HepG2 (cell line): Measurements from ENCODE around the gene PYHIN1. TPM values are rescaled to one million over a fixed set of nuclear protein-coding genes. Genes with fewer than 3 reads are reported as not detected.

Source experiments
- ATAC-seq: fragments of 200-7000 bp; cut with Tn5 transposase; 3 replicates; pipeline ENCODE4 v1.9.1; 2020; ENCODE audit warnings: mild to moderate bottlenecking, moderate library complexity
- BruUV-seq: library from RNA; stranded (reverse); fragments of 400-500 nt; replicated peaks from 2 replicates; lab custom pipeline; 2021; lab: Mats Ljungman, UMichigan
- CTCF ChIA-PET: fragments of 300-600 bp; formaldehyde crosslinking; extraction: SDS; loops from one replicate; lab custom pipeline; 2021; ENCODE audit warnings: low total read pairs, inconsistent platforms, low intra/inter-chr PET ratio; lab: Yijun Ruan, JAX
- POLR2A ChIA-PET: fragments of 350-600 bp; sonication (Branson Sonifier 250); formaldehyde crosslinking; loops from one replicate; lab custom pipeline; 2020; ENCODE audit warnings: antibody characterized with exemption, inconsistent platforms; lab: Yijun Ruan, JAX
- DNase-seq: peaks from one replicate; pipeline ENCODE4 v3.0.0-alpha.2; 2015; ENCODE audit warnings: low spot score
- FAIRE-seq: peaks from 3 replicates; lab custom pipeline; 2011; peaks lifted over from hg19 to GRCh38; lab: Jason Lieb, UNC
- H2AFZ ChIP-seq: one replicate; pipeline ENCODE4 v1.6.1; 2011; ENCODE audit warnings: low read length, inconsistent platforms
- H3K27ac ChIP-seq: fragments of 300-600 bp; 3 replicates; pipeline ENCODE4 v1.8.0; 2011; ENCODE audit warnings: mixed run types, mild to moderate bottlenecking, mixed read lengths, low read length, inconsistent platforms; ENCODE audit not compliant: insufficient read depth; ENCODE audit errors: extremely low read length
- H3K27me3 ChIP-seq, 2 experiments: fragments of 200-600 bp in 1 of 2; 2 replicates in 1 of 2; 3 replicates in 1 of 2; pipeline versions ENCODE4 v1.6.0 to v1.8.0; 2011; ENCODE audit warnings: low read length in 2 of 2, mild to moderate bottlenecking in 2 of 2, moderate library complexity in 2 of 2, inconsistent platforms in 1 of 2; ENCODE audit not compliant: insufficient read depth in 2 of 2, control insufficient read depth in 1 of 2
- H3K36me3 ChIP-seq, 2 experiments: fragments of 200-600 bp in 1 of 2; replicated peaks in 1 of 2; 2 replicates in 1 of 2; 3 replicates in 1 of 2; pipeline versions ENCODE4 v1.5.1 to v1.8.0; 2011; ENCODE audit warnings: low read length in 2 of 2, inconsistent platforms in 1 of 2; ENCODE audit not compliant: insufficient read depth in 2 of 2, control insufficient read depth in 1 of 2
- H3K4me1 ChIP-seq: 2 replicates; pipeline ENCODE4 v1.5.1; 2012; ENCODE audit warnings: low read length, inconsistent platforms; ENCODE audit not compliant: insufficient read depth
- H3K4me2 ChIP-seq: 2 replicates; pipeline ENCODE4 v1.6.0; 2011; ENCODE audit warnings: low read depth, low read length, inconsistent platforms
- H3K4me3 ChIP-seq, 3 experiments: fragments of 200-600 bp in 1 of 3; sonication (generic), shearing (Covaris generic) in 1 of 3; replicated peaks in 1 of 3; 2 replicates each; pipeline ENCODE4 v1.5.1; 2011 to 2016; ENCODE audit warnings: low read length in 3 of 3, inconsistent platforms in 2 of 3, low read depth in 2 of 3, mild to moderate bottlenecking in 2 of 3, control low read depth in 1 of 3, mixed read lengths in 1 of 3; ENCODE audit not compliant: insufficient read depth in 1 of 3
- H3K79me2 ChIP-seq: one replicate; pipeline ENCODE4 v1.6.1; 2011; ENCODE audit warnings: low read length, inconsistent platforms; ENCODE audit not compliant: insufficient read depth
- H3K9ac ChIP-seq: 2 replicates; pipeline ENCODE4 v1.6.0; 2011; ENCODE audit warnings: mild to moderate bottlenecking, low read depth, low read length, inconsistent platforms; ENCODE audit not compliant: insufficient read depth
- H3K9me3 ChIP-seq: 2 replicates; pipeline ENCODE4 v1.5.1; 2012; ENCODE audit warnings: mild to moderate bottlenecking, low read length
- H4K20me1 ChIP-seq: 2 replicates; pipeline ENCODE4 v1.6.0; 2011; ENCODE audit warnings: inconsistent platforms, mild to moderate bottlenecking, low read length, moderate library complexity; ENCODE audit not compliant: insufficient read depth
- ARID4A ChIP-seq: sonication (generic); formaldehyde crosslinking; IDR thresholded peaks from 2 replicates; pipeline ENCODE4 v1.5.0; 2020; ENCODE audit warnings: mild to moderate bottlenecking, missing genetic modification reagents, borderline replicate concordance
- IRF1 ChIP-seq: sonication (generic); formaldehyde crosslinking; IDR thresholded peaks from 2 replicates; pipeline ENCODE4 v1.4.0; 2020; ENCODE audit warnings: low read depth, mild to moderate bottlenecking, missing genetic modification reagents
- MNT ChIP-seq: fragments of 450-650 bp; IDR thresholded peaks from 2 replicates; pipeline ENCODE4 v1.6.1; 2016
- MXD4 ChIP-seq: IDR thresholded peaks from 2 replicates; pipeline ENCODE4 v1.6.1; 2016; ENCODE audit warnings: mild to moderate bottlenecking, missing biosample characterization, missing genetic modification reagents
- SP140L ChIP-seq: sonication (generic); formaldehyde crosslinking; IDR thresholded peaks from 2 replicates; pipeline ENCODE4 v1.4.0; 2020; ENCODE audit warnings: missing genetic modification reagents, borderline replicate concordance
- TAF15 ChIP-seq: fragments of 200-400 bp; formaldehyde crosslinking; IDR thresholded peaks from one replicate; pipeline ENCODE4 v1.6.1; 2018; ENCODE audit warnings: mild to moderate bottlenecking, low read depth, low read length; ENCODE audit not compliant: poor library complexity, severe bottlenecking
- TARDBP ChIP-seq: sonication (generic); formaldehyde crosslinking; IDR thresholded peaks from 2 replicates; pipeline ENCODE4 v1.8.0; 2022; ENCODE audit warnings: mild to moderate bottlenecking, missing genetic modification reagents
- ZNF34 ChIP-seq: sonication (generic); formaldehyde crosslinking; IDR thresholded peaks from 2 replicates; pipeline ENCODE4 v1.4.0; 2020; ENCODE audit warnings: mild to moderate bottlenecking, missing genetic modification reagents, borderline replicate concordance
- WGBS: methylation state at CpG from one replicate; pipeline ENCODE4 v1.1.6; 2017; ENCODE audit warnings: low lambda C conversion rate; 5-methylcytosine and 5-hydroxymethylcytosine counted together
- in situ Hi-C: cut with HindIII; loops from 2 replicates; pipeline ENCODE4 v1.10.0; 2017; ENCODE audit warnings: low pct_unique_long_range_greater_than_20kb; ENCODE audit not compliant: extremely low pct_ligation_motif_present
- intact Hi-C: fragments of 100-400 bp; cut with micrococcal nuclease; formaldehyde crosslinking; loops from one replicate; pipeline ENCODE4 v1.10.0; 2022; ENCODE audit not compliant: unreplicated experiment
- polyA plus RNA-seq, 8 experiments: library from polyadenylated mRNA; depleted of rRNA in 3 of 8; stranded (reverse) in 7 of 8; unstranded in 1 of 8; fragments of >200 nt; fragmentation: Illumina TruSeq in 4 of 8; extraction: Trizol in 4 of 8; gene quantifications; 2 replicates each; pipeline versions ENCODE4 v1.2.1 to v1.2.3, GENCODE V29; 2011 to 2016; ENCODE audit warnings: low read depth in 4 of 8, missing spikeins in 1 of 8, mixed read lengths in 1 of 8; ENCODE audit not compliant: insufficient read depth in 1 of 8
- total RNA-seq, 5 experiments: library from RNA; depleted of rRNA; stranded (reverse); fragments of >200 nt; fragmentation: Illumina TruSeq; extraction: Trizol; gene quantifications; 2 replicates each; pipeline ENCODE4 v1.2.3, GENCODE V29; 2016; ENCODE audit warnings: low read depth in 1 of 5
- TF ChIP-seq, protein P1 (sequence below): sonication (generic); formaldehyde crosslinking; IDR thresholded peaks from 2 replicates; pipeline ENCODE4 v1.4.0; 2020; ENCODE audit warnings: mild to moderate bottlenecking, missing genetic modification reagents

Gene PYHIN1
- total and polyA plus RNA-seq, 2 of the 13 experiments (the other 11 are each of a cell fraction or from before 2014, with no cell fraction given), result not detected

GRCh38 chr1:159000070-159000409, 68.7 kb downstream of the PYHIN1 start:
- ATAC-seq (no peak), FAIRE-seq (no peak), DNase-seq (no peak)
- 0% methylated on average over 6 of the region's 6 CpGs for WGBS
- in situ Hi-C loops (loop anchor here (25.0 kb wide), 1 partner anchor 813 kb away; the partner anchor contains the start of gene CD1D), intact Hi-C loops (no loop called here)
- CTCF ChIA-PET, result no interaction called here
- Histone ChIP-seq H2AFZ (no peak overlapping the region), H3K27me3 (no peaks in the 10 kb centered on the region), H3K9ac (no peak overlapping the region), H3K27ac (no peak overlapping the region), H3K4me2 (no peak overlapping the region), H3K4me3 (no peak overlapping the region), H3K36me3 (no peaks in the 10 kb centered on the region), H3K79me2 (no peaks in the 10 kb centered on the region), H3K9me3 (no peaks in the 10 kb centered on the region), H4K20me1 (no peaks in the 10 kb centered on the region), H3K4me1 (no peaks in the 10 kb centered on the region)
- TF ChIP-seq MXD4 (CRISPR knock-in tag) (no peak), MNT (no peak), ARID4A (CRISPR knock-in tag) (no peak), SP140L (CRISPR knock-in tag) (no peak), IRF1 (CRISPR knock-in tag) (no peak), TAF15 (no peak), ZNF34 (CRISPR knock-in tag) (no peak), TARDBP (CRISPR knock-in tag) (no peak)
- TF ChIP-seq, protein P1, sequence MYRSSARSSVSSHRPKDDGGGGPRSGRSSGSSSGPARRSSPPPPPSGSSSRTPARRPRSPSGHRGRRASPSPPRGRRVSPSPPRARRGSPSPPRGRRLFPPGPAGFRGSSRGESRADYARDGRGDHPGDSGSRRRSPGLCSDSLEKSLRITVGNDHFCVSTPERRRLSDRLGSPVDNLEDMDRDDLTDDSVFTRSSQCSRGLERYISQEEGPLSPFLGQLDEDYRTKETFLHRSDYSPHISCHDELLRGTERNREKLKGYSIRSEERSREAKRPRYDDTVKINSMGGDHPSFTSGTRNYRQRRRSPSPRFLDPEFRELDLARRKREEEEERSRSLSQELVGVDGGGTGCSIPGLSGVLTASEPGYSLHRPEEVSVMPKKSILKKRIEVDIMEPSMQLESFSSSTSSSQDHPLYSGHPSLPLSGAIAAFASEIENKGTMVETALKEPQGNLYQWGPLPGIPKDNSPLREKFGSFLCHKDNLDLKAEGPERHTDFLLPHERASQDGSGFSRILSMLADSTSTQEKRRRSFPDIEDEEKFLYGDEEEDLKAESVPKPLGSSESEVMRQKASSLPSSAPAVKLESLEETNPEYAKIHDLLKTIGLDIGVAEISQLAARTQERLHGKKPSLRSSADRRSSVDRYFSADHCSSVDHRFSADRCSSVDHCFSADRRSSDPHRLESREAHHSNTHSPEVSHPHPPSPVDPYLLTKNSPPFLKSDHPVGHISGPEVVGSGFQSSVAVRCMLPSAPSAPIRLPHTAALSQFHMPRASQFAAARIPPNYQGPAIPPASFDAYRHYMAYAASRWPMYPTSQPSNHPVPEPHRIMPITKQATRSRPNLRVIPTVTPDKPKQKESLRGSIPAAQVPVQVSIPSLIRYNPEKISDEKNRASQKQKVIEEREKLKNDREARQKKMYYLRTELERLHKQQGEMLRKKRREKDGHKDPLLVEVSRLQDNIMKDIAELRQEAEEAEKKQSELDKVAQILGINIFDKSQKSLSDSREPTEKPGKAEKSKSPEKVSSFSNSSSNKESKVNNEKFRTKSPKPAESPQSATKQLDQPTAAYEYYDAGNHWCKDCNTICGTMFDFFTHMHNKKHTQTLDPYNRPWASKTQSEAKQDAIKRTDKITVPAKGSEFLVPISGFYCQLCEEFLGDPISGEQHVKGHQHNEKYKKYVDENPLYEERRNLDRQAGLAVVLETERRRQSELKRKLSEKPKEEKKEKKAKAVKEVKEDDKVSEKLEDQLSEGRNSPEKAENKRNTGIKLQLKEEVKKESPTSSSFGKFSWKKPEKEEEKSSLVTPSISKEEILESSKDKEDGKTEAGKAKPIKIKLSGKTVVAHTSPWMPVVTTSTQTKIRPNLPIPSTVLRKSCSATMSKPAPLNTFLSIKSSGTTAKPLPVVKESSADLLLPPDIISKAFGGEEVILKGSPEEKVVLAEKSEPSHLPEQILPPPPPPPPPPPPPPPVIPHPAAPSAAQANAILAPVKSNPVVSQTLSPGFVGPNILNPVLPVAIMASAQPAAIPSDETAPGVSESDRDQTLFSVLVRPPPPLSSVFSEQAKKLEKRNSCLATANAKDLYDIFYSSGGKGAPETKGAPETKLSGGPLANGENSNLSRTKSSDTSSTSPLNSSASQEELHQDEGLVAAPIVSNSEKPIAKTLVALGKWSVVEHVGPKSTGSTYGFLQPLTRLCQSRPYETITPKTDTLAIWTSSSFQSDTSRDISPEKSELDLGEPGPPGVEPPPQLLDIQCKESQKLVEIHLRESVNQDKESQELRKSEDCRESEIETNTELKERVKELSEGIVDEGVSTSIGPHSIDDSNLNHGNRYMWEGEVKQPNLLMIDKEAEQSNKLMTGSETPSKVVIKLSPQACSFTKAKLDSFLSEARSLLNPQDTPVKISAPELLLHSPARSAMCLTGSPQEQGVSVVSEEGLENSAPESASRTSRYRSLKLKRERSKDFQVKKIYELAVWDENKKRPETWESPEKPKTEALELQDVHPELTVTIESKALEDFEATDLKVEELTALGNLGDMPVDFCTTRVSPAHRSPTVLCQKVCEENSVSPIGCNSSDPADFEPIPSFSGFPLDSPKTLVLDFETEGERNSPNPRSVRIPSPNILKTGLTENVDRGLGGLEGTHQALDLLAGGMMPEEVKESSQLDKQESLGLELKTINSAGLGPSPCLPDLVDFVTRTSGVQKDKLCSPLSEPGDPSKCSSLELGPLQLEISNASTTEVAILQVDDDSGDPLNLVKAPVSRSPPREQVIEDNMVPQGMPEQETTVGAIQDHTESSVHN, result no peak
- POLR2A ChIA-PET, result no interaction called here
- no TSS peak for BruUV-seq
